OCI-LY7 (cell line): ENCODE results near the gene PLXDC1. TPM values are rescaled to one million over a fixed set of nuclear protein-coding genes. Genes with fewer than 3 reads are reported as not detected.

Experiments used
- BruUV-seq: library from RNA; stranded (reverse); fragments of 400-500 nt; replicated peaks from 2 replicates; lab custom pipeline; 2021; lab: Mats Ljungman, UMichigan
- CTCF ChIA-PET: fragments of 300-600 bp; sonication (Branson Sonifier 250); formaldehyde crosslinking; loops from one replicate; lab custom pipeline; 2022; ENCODE audit warnings: antibody characterized with exemption; ENCODE audit not compliant: unreplicated experiment; lab: Charles Lee
- POLR2A ChIA-PET: fragments of 300-600 bp; sonication (Branson Sonifier 250); formaldehyde crosslinking; loops from one replicate; lab custom pipeline; 2022; ENCODE audit warnings: antibody characterized with exemption; lab: Charles Lee
- DNase-seq: peaks from one replicate; pipeline ENCODE4 v3.0.0-alpha.2; 2015; ENCODE audit warnings: low spot score
- H2AFZ ChIP-seq: fragments of 200-600 bp; sonication (generic), shearing (Covaris generic); 2 replicates; pipeline ENCODE4 v1.6.1; 2014; ENCODE audit warnings: mild to moderate bottlenecking, antibody characterized with exemption, low read length, moderate library complexity
- H3K27ac ChIP-seq: fragments of 200-600 bp; sonication (generic); 2 replicates; pipeline ENCODE4 v1.5.1; 2014; ENCODE audit warnings: mixed run types, low read depth, mild to moderate bottlenecking, moderate library complexity, low read length, inconsistent platforms; ENCODE audit not compliant: poor library complexity, severe bottlenecking
- H3K36me3 ChIP-seq: fragments of 200-600 bp; sonication (generic); 2 replicates; pipeline ENCODE4 v1.6.1; 2014; ENCODE audit warnings: mild to moderate bottlenecking, antibody characterized with exemption, low read length, moderate library complexity, mixed read lengths; ENCODE audit not compliant: insufficient read depth
- H3K4me1 ChIP-seq: fragments of 200-600 bp; sonication (generic); 2 replicates; pipeline ENCODE4 v1.5.1; 2014; ENCODE audit warnings: mild to moderate bottlenecking, low read length; ENCODE audit not compliant: insufficient read depth, poor library complexity, severe bottlenecking
- H3K4me2 ChIP-seq: fragments of 200-600 bp; sonication (generic); 2 replicates; pipeline ENCODE4 v1.6.1; 2014; ENCODE audit warnings: mild to moderate bottlenecking, low read length
- H3K4me3 ChIP-seq: fragments of 200-600 bp; sonication (generic); 2 replicates; pipeline ENCODE4 v1.5.1; 2014; ENCODE audit warnings: mild to moderate bottlenecking, low read depth, low read length; ENCODE audit not compliant: poor library complexity, severe bottlenecking
- H3K79me2 ChIP-seq: fragments of 200-600 bp; sonication (generic); 2 replicates; pipeline ENCODE4 v1.6.1; 2016; ENCODE audit warnings: low read depth, mild to moderate bottlenecking, low read length, moderate library complexity, mixed read lengths; ENCODE audit not compliant: insufficient read depth
- H3K9me2 ChIP-seq: fragments of 200-600 bp; sonication (generic); 2 replicates; pipeline ENCODE4 v1.6.1; 2016; ENCODE audit warnings: mild to moderate bottlenecking, low read length, mixed read lengths; ENCODE audit not compliant: insufficient read depth
- H3K9me3 ChIP-seq: fragments of 200-600 bp; sonication (generic); 2 replicates; pipeline ENCODE4 v1.6.1; 2014; ENCODE audit warnings: mild to moderate bottlenecking, mixed run types, low read length, mixed read lengths
- H4K20me1 ChIP-seq: fragments of 200-600 bp; sonication (generic); 2 replicates; pipeline ENCODE4 v1.6.1; 2014; ENCODE audit warnings: mild to moderate bottlenecking, antibody characterized with exemption, low read length, moderate library complexity, mixed read lengths; ENCODE audit not compliant: insufficient read depth
- EZH2phosphoT487 ChIP-seq: fragments of 200-600 bp; sonication (generic); IDR thresholded peaks from 2 replicates; pipeline ENCODE4 v1.6.1; 2018; ENCODE audit warnings: low read depth, borderline replicate concordance, mild to moderate bottlenecking, mixed run types, antibody characterized with exemption, low read length, moderate library complexity, mixed read lengths
- intact Hi-C: fragments of 100-400 bp; cut with micrococcal nuclease; formaldehyde crosslinking; loops from one replicate; pipeline ENCODE4 v1.10.0; 2022; ENCODE audit not compliant: unreplicated experiment
- total RNA-seq, 2 experiments: library from RNA; depleted of rRNA in 1 of 2; stranded (reverse); fragments of >200 nt in 1 of 2; shearing (Covaris generic) in 1 of 2; gene quantifications; 2 replicates each; pipeline ENCODE4 v1.2.3, GENCODE V29; 2014 to 2022
- TF ChIP-seq, protein P1 (sequence below): fragments of 200-600 bp; sonication (generic); conservative IDR thresholded peaks from 2 replicates; pipeline ENCODE4 v1.5.1; 2014; ENCODE audit warnings: mild to moderate bottlenecking, antibody characterized with exemption, low read length, moderate library complexity, mixed read lengths

PLXDC1 gene
- total RNA-seq, 2 experiments from 2014 or later: 0.13 to 0.67 TPM

DNA sequence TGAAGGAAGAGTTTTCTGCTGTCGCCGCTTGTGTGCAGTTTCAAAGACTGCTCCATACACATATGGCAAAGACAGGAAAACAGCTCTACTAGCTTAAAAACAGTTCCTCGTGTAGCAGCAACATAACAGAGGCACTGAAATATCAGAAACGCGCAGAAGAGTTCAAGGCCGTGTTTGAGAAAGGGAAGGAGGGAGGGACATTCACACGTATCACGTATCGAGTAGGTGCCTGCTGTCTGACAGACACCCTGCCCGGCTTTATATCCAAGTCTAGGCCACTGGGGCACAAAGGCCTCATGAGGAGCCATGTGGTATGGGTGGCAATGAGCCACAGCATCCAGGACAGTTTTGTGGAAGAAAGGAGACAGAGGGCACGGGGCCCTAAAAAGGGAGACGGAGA lies 50.3 kb downstream of the PLXDC1 start:
- H3K4me2 ChIP-seq: no peak overlapping the region
- no peak overlapping the region for H3K4me3 ChIP-seq
- TF ChIP-seq, protein P1, sequence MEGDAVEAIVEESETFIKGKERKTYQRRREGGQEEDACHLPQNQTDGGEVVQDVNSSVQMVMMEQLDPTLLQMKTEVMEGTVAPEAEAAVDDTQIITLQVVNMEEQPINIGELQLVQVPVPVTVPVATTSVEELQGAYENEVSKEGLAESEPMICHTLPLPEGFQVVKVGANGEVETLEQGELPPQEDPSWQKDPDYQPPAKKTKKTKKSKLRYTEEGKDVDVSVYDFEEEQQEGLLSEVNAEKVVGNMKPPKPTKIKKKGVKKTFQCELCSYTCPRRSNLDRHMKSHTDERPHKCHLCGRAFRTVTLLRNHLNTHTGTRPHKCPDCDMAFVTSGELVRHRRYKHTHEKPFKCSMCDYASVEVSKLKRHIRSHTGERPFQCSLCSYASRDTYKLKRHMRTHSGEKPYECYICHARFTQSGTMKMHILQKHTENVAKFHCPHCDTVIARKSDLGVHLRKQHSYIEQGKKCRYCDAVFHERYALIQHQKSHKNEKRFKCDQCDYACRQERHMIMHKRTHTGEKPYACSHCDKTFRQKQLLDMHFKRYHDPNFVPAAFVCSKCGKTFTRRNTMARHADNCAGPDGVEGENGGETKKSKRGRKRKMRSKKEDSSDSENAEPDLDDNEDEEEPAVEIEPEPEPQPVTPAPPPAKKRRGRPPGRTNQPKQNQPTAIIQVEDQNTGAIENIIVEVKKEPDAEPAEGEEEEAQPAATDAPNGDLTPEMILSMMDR: no peak
- no peak for TF ChIP-seq EZH2phosphoT487
- BruUV-seq: no TSS peak
- no peaks in the 10 kb centered on the region for H3K9me2 ChIP-seq
- no peak for DNase-seq
- ChIA-PET POLR2A (interaction anchor here (0.6 kb wide), 1 partner anchor 45 kb away, joined by 3 read pairs; no protein-coding TSS in a partner anchor), CTCF (no interaction called here)
- H3K27ac ChIP-seq: no peak overlapping the region
- H3K79me2 ChIP-seq: no peaks in the 10 kb centered on the region
- no peak overlapping the region for H2AFZ ChIP-seq
- H3K36me3 ChIP-seq: no peaks in the 10 kb centered on the region
- H3K4me1 ChIP-seq: peaks cover 51% of the 10 kb centered on the region
- H3K9me3 ChIP-seq: no peaks in the 10 kb centered on the region
- intact Hi-C loops: no loop called here
- no peaks in the 10 kb centered on the region for H4K20me1 ChIP-seq

DNA sequence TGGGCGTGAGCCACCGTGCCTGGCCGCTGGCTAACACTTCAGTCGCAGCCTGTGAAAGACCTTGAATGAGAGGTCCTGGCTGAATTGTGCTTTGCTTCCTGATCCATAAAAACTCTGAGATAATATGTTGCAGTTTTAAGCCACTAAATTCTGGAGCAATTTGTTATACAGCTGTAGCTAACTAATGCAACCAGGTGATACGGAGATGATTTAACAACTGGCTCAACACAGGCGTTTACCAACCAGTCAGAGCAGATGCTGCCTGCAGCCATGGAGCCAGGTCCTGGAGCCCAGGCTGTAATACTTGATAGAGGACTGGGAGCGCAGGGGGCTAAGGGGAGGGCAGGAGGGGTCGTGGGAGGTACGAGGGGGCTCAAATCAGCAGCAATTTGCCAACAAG lies 50.9 kb downstream of the PLXDC1 start:
- DNase-seq: no peak
- Histone ChIP-seq H2AFZ (no peak overlapping the region), H4K20me1 (no peaks in the 10 kb centered on the region), H3K9me3 (no peaks in the 10 kb centered on the region), H3K36me3 (no peaks in the 10 kb centered on the region), H3K4me2 (no peak overlapping the region), H3K4me3 (no peak overlapping the region), H3K27ac (no peak overlapping the region), H3K9me2 (no peaks in the 10 kb centered on the region), H3K4me1 (peaks cover 51% of the 10 kb centered on the region), H3K79me2 (no peaks in the 10 kb centered on the region)
- no TSS peak for BruUV-seq
- ChIA-PET CTCF (no interaction called here), POLR2A (interaction anchor here (0.6 kb wide), 1 partner anchor 46 kb away, joined by 3 read pairs; no protein-coding TSS in a partner anchor)
- intact Hi-C loops: no loop called here
- TF ChIP-seq EZH2phosphoT487: no peak
- TF ChIP-seq, protein P1: no peak

DNA sequence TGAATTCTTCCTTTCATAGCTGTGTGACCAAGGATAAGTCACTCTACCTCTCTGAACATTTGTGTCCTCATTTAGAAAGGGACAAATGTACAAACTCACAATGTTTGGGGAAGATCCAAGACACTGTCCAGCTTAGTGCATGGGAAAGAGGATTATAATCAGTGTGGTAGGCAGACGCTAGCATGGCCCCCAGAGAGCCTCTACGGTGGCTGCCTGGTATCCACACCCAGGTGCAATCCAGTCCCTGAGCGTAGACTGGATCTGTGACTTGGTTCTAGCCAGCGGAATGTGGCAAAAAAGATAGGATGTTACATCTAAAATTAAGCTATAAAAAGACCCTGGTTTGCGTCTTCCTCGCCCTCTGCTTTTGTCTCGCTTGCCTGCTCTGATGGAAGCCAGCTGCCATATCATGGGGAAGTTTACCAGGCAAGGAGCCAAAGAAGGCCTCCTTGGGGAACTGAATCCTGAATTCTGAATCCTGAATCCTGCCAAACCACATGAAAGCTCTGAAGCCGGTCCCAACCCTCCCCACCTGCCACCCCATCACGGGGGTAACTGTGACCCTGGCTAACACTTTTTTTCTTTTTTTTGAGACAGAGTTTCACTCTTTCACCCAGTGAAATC lies 51.7 kb downstream of the PLXDC1 start:
- Histone ChIP-seq H3K9me3 (no peaks in the 10 kb centered on the region), H3K27ac (no peak overlapping the region), H4K20me1 (no peaks in the 10 kb centered on the region), H3K4me3 (no peak overlapping the region), H3K36me3 (no peaks in the 10 kb centered on the region), H3K4me2 (no peak overlapping the region), H3K79me2 (no peaks in the 10 kb centered on the region), H3K4me1 (peaks cover 54% of the 10 kb centered on the region), H2AFZ (no peak overlapping the region), H3K9me2 (no peaks in the 10 kb centered on the region)
- DNase-seq: no peak
- intact Hi-C loops: loop anchor here (10.0 kb wide), 1 partner anchor 55 kb away; the partner anchor contains the start of gene PLXDC1
- CTCF ChIA-PET: no interaction called here
- no TSS peak for BruUV-seq
- TF ChIP-seq, protein P1: no peak
- TF ChIP-seq EZH2phosphoT487: no peak
- POLR2A ChIA-PET: interaction anchor here (0.7 to 1.0 kb wide), 3 partner anchors 86 to 351 kb away, joined by 3 read pairs; partner anchors contain the start of gene MED1
